ENCODE results near the gene TMEM242.

The TMEM242 gene

DNA sequence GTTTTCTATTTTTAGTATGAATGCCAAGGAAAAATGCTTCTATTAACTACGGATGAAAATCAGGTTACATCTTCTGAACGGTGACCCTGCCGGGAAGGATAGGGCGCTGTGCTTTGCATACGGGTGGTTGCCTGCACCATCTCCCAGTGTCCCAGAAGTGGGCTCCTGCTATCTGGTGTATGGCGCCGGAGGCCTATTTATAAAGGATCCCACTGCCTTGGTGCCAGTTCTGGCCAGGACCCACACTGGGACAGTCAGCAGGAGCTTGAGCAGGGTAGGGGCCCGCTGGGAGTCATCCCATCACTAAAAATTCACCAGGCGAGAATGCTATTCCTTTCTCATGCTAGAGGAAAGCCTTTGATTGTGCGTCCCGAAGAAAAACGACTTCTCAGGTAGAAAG lies 22.9 kb downstream of the TMEM242 start:
- Histone ChIP-seq H3K36me3 (peaks cover 6 to 24% (median 18%) of the 10 kb centered on the region in 11 experiments; a peak in 17 of 22 replicates), H3K4me1 (peaks cover 29 to 51% (median 38%) of the 10 kb centered on the region in 10 experiments), H3K9me3 (replicated peaks in 1 of 11) (peaks cover 0 to 16% (median 3%) of the 10 kb centered on the region in 11 experiments; a peak in 6 of 22 replicates), H3K27me3 (no peaks in the 10 kb centered on the region), H3K4me2 (no peak overlapping the region), H3K27ac (no peak overlapping the region), H4K20me1 (peaks cover 0 to 31% (median 7%) of the 10 kb centered on the region in 11 experiments; a peak in 13 of 22 replicates), H3K4me3 (no peak overlapping the region), H3K9ac (no peak overlapping the region)
- no peak for TF ChIP-seq Cebpa-rat (IDR thresholded peaks at IDR 0.05)

DNA sequence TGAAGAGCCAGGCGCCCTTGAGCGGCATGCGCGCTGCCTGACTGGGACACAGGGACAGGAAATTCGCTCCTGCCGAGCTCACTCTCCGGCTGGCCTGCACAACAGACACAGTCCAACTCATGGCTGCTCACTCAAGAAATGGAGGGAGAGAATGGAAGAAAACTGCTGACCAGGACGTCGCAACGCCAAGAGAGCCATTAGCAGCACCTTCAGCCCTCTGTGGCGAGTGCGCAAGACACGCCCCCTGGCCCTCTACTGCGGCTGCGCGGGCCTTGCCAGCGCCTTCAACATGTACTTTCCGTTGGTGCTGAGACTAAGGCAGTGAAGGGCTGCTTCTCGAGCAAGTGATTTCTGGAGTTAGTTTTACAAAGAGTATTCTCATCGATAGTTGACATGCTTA lies 23.3 kb downstream of the TMEM242 start:
- no peak for TF ChIP-seq Cebpa-rat (IDR thresholded peaks at IDR 0.05)
- Histone ChIP-seq H3K9me3 (replicated peaks in 1 of 11) (peaks cover 0 to 16% (median 3%) of the 10 kb centered on the region in 11 experiments; a peak in 6 of 22 replicates), H3K36me3 (peaks cover 6 to 28% (median 18%) of the 10 kb centered on the region in 11 experiments; a peak in 17 of 22 replicates)

DNA sequence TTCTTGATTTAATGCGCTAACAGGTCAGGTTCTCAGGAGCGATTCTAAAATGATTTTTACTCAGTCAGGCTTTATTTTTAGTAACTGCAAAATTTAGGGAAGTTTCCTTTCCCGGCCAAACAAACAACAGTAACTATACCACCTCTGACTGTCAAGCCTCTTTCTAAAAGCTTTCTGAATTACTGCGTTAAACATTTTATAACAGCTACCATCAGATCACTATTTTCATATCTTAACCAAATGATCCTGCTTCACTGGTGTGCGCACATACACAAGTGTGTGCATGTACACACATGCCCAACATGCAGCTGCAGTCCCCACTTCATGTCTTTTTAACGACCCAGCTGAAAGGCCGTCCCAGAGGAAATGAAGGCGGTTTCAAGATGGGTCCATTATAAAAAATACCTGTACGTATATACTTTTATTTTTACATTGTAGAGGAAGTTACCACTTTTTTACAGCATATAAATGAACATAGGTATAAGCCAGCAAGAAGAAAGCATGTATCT lies 25.0 kb downstream of the TMEM242 start:
- Histone ChIP-seq H4K20me1 (peaks cover 0 to 22% (median 0%) of the 10 kb centered on the region in 11 experiments; a peak in 6 of 22 replicates), H3K27me3 (no peaks in the 10 kb centered on the region), H3K27ac (peak overlapping the region in 1 of 11 experiments; percentile 43; a peak in 2 of 22 replicates), H3K9me3 (replicated peaks in 1 of 11) (peaks cover 0 to 16% (median 3%) of the 10 kb centered on the region in 11 experiments; a peak in 6 of 22 replicates), H3K36me3 (peaks cover 6 to 32% (median 18%) of the 10 kb centered on the region in 11 experiments; a peak in 17 of 22 replicates), H3K4me3 (no peak overlapping the region), H3K4me2 (peak overlapping the region; percentile 57 to 80 (median 77)), H3K9ac (peak overlapping the region in 4 of 11 experiments; percentile 27 to 48 (median 37); a peak in 4 of 22 replicates), H3K4me1 (peaks cover 19 to 30% (median 23%) of the 10 kb centered on the region in 10 experiments)
- TF ChIP-seq Cebpa-rat (IDR thresholded peaks at IDR 0.05), result no peak

More for the DNA sequence above, 23.3 kb downstream of the TMEM242 start:
- Histone ChIP-seq H3K27ac (no peak overlapping the region), H3K27me3 (no peaks in the 10 kb centered on the region), H3K4me2 (no peak overlapping the region), H3K4me1 (peaks cover 24 to 47% (median 34%) of the 10 kb centered on the region in 10 experiments), H3K9ac (no peak overlapping the region), H3K4me3 (no peak overlapping the region), H4K20me1 (peaks cover 0 to 29% (median 6%) of the 10 kb centered on the region in 11 experiments; a peak in 9 of 22 replicates)

DNA sequence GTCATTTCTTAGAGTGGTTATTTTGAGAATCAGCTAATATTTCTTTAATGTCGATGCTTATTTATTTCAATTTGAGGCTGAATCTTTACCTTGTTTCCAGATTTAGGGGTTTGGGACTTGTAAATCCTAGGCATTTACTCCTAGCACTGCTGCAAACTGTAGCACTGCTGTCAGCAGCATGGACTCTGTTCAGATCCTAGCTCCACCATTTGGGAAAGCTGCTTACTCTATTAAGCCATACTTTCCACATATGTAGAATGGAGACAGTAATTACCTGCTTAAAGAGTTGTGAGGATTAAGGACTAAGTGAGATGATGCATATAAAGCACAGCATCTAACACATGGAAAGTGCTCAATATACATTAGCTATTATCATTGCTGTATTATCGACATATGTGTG lies 28.7 kb downstream of the TMEM242 start:
- TF ChIP-seq Cebpa-rat (IDR thresholded peaks at IDR 0.05), result no peak
- Histone ChIP-seq H3K9ac (no peak overlapping the region), H3K4me2 (no peak overlapping the region), H4K20me1 (peaks cover 0 to 18% (median 0%) of the 10 kb centered on the region in 11 experiments; a peak in 6 of 22 replicates), H3K27ac (no peak overlapping the region), H3K36me3 (peaks cover 32 to 56% (median 41%) of the 10 kb centered on the region in 11 experiments), H3K4me3 (no peak overlapping the region), H3K4me1 (peaks cover 14 to 24% (median 20%) of the 10 kb centered on the region in 10 experiments), H3K9me3 (replicated peaks in 1 of 11) (peaks cover 0 to 7% (median 0%) of the 10 kb centered on the region in 11 experiments; a peak in 2 of 22 replicates), H3K27me3 (no peaks in the 10 kb centered on the region)

- TF ChIP-seq Cebpa-rat (IDR thresholded peaks at IDR 0.05), result no peak
- Histone ChIP-seq H3K4me2 (no peak overlapping the region), H3K9me3 (replicated peaks in 1 of 11) (0 out of 22 replicates have a peak, but pooled peaks cover 0 to 6% (median 0%) of the 10 kb centered on the region in 11 experiments), H3K4me1 (peaks cover 14 to 21% (median 16%) of the 10 kb centered on the region in 10 experiments), H3K36me3 (peaks cover 27 to 53% (median 37%) of the 10 kb centered on the region in 11 experiments), H3K4me3 (no peak overlapping the region), H3K27me3 (no peaks in the 10 kb centered on the region), H4K20me1 (peaks cover 0 to 18% (median 0%) of the 10 kb centered on the region in 11 experiments; a peak in 6 of 22 replicates), H3K27ac (no peak overlapping the region), H3K9ac (no peak overlapping the region)
Measured at GRCh38 chr6:157293780-157294179, 29.5 kb downstream of the TMEM242 start.

DNA sequence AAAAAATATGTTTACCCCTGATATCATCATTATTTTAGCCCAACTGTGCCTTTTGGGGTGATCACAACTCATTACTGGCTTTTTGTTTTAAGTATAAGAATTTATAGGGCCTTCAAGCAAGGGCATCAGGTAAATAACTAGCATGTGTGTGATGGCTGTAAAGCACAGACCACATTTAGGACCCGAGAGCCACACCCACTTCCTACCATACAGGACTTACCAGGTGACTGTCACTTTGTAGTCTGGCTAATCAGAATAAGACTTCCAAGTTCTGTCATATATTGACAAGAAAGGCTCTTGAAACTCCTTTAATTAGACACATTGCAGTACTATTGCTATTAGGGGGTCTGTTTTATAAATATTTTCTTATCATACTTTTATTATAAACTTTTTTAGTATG lies 31.1 kb downstream of the TMEM242 start:
- no peak overlapping the region for H3K9ac ChIP-seq
- no peaks in the 10 kb centered on the region for H3K27me3 ChIP-seq
- peaks cover 27 to 61% (median 38%) of the 10 kb centered on the region in 11 experiments for H3K36me3 ChIP-seq
- 0 out of 22 replicates have a peak, but pooled peaks cover 0 to 6% (median 0%) of the 10 kb centered on the region in 11 experiments for H3K9me3 ChIP-seq (replicated peaks in 1 of 11)
- H3K4me2 ChIP-seq, result no peak overlapping the region
- no peak for TF ChIP-seq Cebpa-rat (IDR thresholded peaks at IDR 0.05)
- H3K27ac ChIP-seq, result no peak overlapping the region
- H3K4me3 ChIP-seq, result no peak overlapping the region
- peaks cover 0 to 5% (median under 1%) of the 10 kb centered on the region in 10 experiments; a peak in 8 of 20 replicates for H3K4me1 ChIP-seq
- peaks cover 0 to 14% (median 0%) of the 10 kb centered on the region in 11 experiments; a peak in 5 of 22 replicates for H4K20me1 ChIP-seq

- peaks cover 0 to 14% (median 0%) of the 10 kb centered on the region in 11 experiments; a peak in 5 of 22 replicates for H4K20me1 ChIP-seq
- H3K9me3 ChIP-seq (replicated peaks in 1 of 11), result 0 out of 22 replicates have a peak, but pooled peaks cover 0 to 3% (median 0%) of the 10 kb centered on the region in 11 experiments
- no peaks in the 10 kb centered on the region for H3K27me3 ChIP-seq
- no peak overlapping the region for H3K9ac ChIP-seq
- no peak for TF ChIP-seq Cebpa-rat (IDR thresholded peaks at IDR 0.05)
- H3K4me1 ChIP-seq, result no peaks in the 10 kb centered on the region
- H3K4me2 ChIP-seq, result no peak overlapping the region
- no peak overlapping the region for H3K4me3 ChIP-seq
- H3K36me3 ChIP-seq, result peaks cover 27 to 60% (median 38%) of the 10 kb centered on the region in 11 experiments
- H3K27ac ChIP-seq, result no peak overlapping the region
Measured at GRCh38 chr6:157291356-157291755, 32.0 kb downstream of the TMEM242 start.

GRCh38 chr6:157290797-157291196 lies 32.5 kb downstream of the TMEM242 start:
- no peak overlapping the region for H3K9ac ChIP-seq
- TF ChIP-seq Cebpa-rat (IDR thresholded peaks at IDR 0.05), result no peak
- H3K4me3 ChIP-seq, result no peak overlapping the region
- no peak overlapping the region for H3K4me2 ChIP-seq
- peaks cover 0 to 14% (median 0%) of the 10 kb centered on the region in 11 experiments; a peak in 3 of 22 replicates for H4K20me1 ChIP-seq
- peaks cover 27 to 57% (median 38%) of the 10 kb centered on the region in 11 experiments for H3K36me3 ChIP-seq
- no peaks in the 10 kb centered on the region for H3K27me3 ChIP-seq
- H3K4me1 ChIP-seq, result no peaks in the 10 kb centered on the region
- no peaks in the 10 kb centered on the region for H3K9me3 ChIP-seq (replicated peaks in 1 of 11)
- no peak overlapping the region for H3K27ac ChIP-seq

DNA sequence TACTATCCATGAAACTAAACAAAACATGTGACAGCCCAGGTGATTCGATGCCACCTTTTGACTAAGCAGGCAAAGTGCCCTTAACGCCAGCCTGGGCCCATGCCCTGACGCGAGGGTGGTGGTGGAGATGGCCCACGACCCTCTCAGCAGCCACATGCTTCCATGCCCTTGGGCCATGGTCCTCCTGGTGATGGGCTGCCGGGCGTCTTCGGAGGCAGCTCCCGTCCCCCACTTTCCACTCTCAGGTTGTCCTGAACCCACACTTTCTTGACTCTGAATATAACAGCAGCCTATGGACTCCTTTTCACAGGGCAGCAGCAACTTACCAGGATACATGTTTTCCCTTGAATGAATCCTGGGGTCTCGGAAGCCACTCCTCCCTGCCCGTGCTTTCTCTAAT lies 33.6 kb downstream of the TMEM242 start:
- no peak overlapping the region for H3K27ac ChIP-seq
- no peak overlapping the region for H3K9ac ChIP-seq
- TF ChIP-seq Cebpa-rat (IDR thresholded peaks at IDR 0.05), result no peak
- H3K27me3 ChIP-seq, result no peaks in the 10 kb centered on the region
- no peak overlapping the region for H3K4me2 ChIP-seq
- no peak overlapping the region for H3K4me3 ChIP-seq
- H3K9me3 ChIP-seq (replicated peaks in 1 of 11), result no peaks in the 10 kb centered on the region
- H3K36me3 ChIP-seq, result peaks cover 27 to 49% (median 37%) of the 10 kb centered on the region in 11 experiments
- H3K4me1 ChIP-seq, result no peaks in the 10 kb centered on the region
- H4K20me1 ChIP-seq, result peaks cover 0 to 6% (median 0%) of the 10 kb centered on the region in 11 experiments; a peak in 3 of 22 replicates

Data from BLaER1 treated with 17β-estradiol and CSF1 and Interleukin-3, amounts not matched to agents 10 nM and 100 nM (cell line).